Effector memory CD8-positive, alpha-beta T cell (primary cell): Measurements from ENCODE around the gene MRPL37.
A peak's percentile ranks its signal among the peaks of the same experiment; 100 is the strongest.
"Not testable (repeated sequence)": the region's sequence is repeated elsewhere in the genome, so short reads cannot be mapped to it uniquely, and the experiment has no call there.

ENCODE experiments used
- ATAC-seq: fragments of 150-1000 bp; cut with Tn5 transposase; replicated peaks from 2 replicates; pipeline ENCODE4 v1.10.0; 2021; ENCODE audit warnings: mild to moderate bottlenecking, moderate library complexity
- DNase-seq, 3 experiments: peaks; one replicate each; pipeline ENCODE4 v3.0.0; 2021
- H3K27ac Mint-ChIP-seq, 2 donors: one replicate each; pipeline ENCODE4 v1.8.0; 2022; ENCODE audit warnings: mild to moderate bottlenecking in 2 of 2, mixed read lengths in 2 of 2, moderate library complexity in 2 of 2
- H3K27me3 Mint-ChIP-seq, 2 donors: one replicate each; pipeline ENCODE4 v1.8.0; 2022; ENCODE audit warnings: mixed read lengths in 2 of 2
- H3K36me3 Mint-ChIP-seq: one replicate; pipeline ENCODE4 v1.8.0; 2022; ENCODE audit warnings: mild to moderate bottlenecking, moderate library complexity, mixed read lengths; ENCODE audit not compliant: insufficient read depth
- H3K4me1 Mint-ChIP-seq, 2 donors: one replicate each; pipeline ENCODE4 v1.8.0; 2022; ENCODE audit warnings: low read depth in 2 of 2, mixed read lengths in 2 of 2
- H3K4me3 Mint-ChIP-seq, 2 donors: one replicate each; pipeline ENCODE4 v1.8.0; 2022; ENCODE audit warnings: mild to moderate bottlenecking in 2 of 2, mixed read lengths in 2 of 2, moderate library complexity in 2 of 2
- H3K9me3 Mint-ChIP-seq, 2 donors: one replicate each; pipeline ENCODE4 v1.8.0; 2022; ENCODE audit warnings: mixed read lengths in 2 of 2

Gene MRPL37

GRCh38 chr1:54178296-54179070 is 21.5 kb upstream of the MRPL37 start:
- Mint-ChIP-seq H3K27ac (peak overlapping the region in 1 of 2 donors; percentile 62), H3K36me3 (peaks cover 2% of the 10 kb centered on the region), H3K9me3 (no peaks in the 10 kb centered on the region), H3K27me3 (no peaks in the 10 kb centered on the region), H3K4me3 (no peak overlapping the region), H3K4me1 (peaks cover 0 to 2% of the 10 kb centered on the region in 2 donors)
- ATAC-seq: no peak
- no peak for DNase-seq

GRCh38 chr1:54180701-54181360 is 19.1 kb upstream of the MRPL37 start:
- H3K27me3 Mint-ChIP-seq: no peaks in the 10 kb centered on the region
- peaks cover 2% of the 10 kb centered on the region for H3K36me3 Mint-ChIP-seq
- no peak overlapping the region for H3K27ac Mint-ChIP-seq

GRCh38 chr1:54186056-54186455 is 13.9 kb upstream of the MRPL37 start:
- no peak for ATAC-seq
- Mint-ChIP-seq H3K36me3 (peaks cover 3% of the 10 kb centered on the region), H3K27ac (no peak overlapping the region), H3K4me3 (no peak overlapping the region), H3K9me3 (no peaks in the 10 kb centered on the region), H3K4me1 (peaks cover 0 to 2% of the 10 kb centered on the region in 2 donors), H3K27me3 (no peaks in the 10 kb centered on the region)
- DNase-seq: no peak

More at GRCh38 chr1:54180701-54181360, 19.1 kb upstream of the MRPL37 start:
- DNase-seq (no peak), ATAC-seq (no peak)
- H3K4me3 Mint-ChIP-seq: no peak overlapping the region
- H3K9me3 Mint-ChIP-seq: no peaks in the 10 kb centered on the region
- H3K4me1 Mint-ChIP-seq: peaks cover 0 to 2% of the 10 kb centered on the region in 2 donors

GRCh38 chr1:54188291-54188690 is 11.7 kb upstream of the MRPL37 start:
- ATAC-seq (no peak), DNase-seq (no peak)
- Mint-ChIP-seq H3K36me3 (peaks cover 3% of the 10 kb centered on the region), H3K4me3 (no peak overlapping the region), H3K27ac (no peak overlapping the region), H3K27me3 (no peaks in the 10 kb centered on the region), H3K9me3 (no peaks in the 10 kb centered on the region), H3K4me1 (no peaks in the 10 kb centered on the region)

GRCh38 chr1:54190526-54190925 is 9.4 kb upstream of the MRPL37 start:
- Mint-ChIP-seq H3K36me3 (peaks cover 3% of the 10 kb centered on the region), H3K27me3 (no peaks in the 10 kb centered on the region), H3K9me3 (no peaks in the 10 kb centered on the region), H3K4me3 (no peak overlapping the region), H3K27ac (no peak overlapping the region), H3K4me1 (no peaks in the 10 kb centered on the region)
- DNase-seq: no peak
- no peak for ATAC-seq

GRCh38 chr1:54191525-54191924 is 8.4 kb upstream of the MRPL37 start:
- Mint-ChIP-seq H3K4me1 (no peaks in the 10 kb centered on the region), H3K4me3 (no peak overlapping the region), H3K27ac (no peak overlapping the region), H3K9me3 (no peaks in the 10 kb centered on the region), H3K36me3 (peaks cover 3% of the 10 kb centered on the region), H3K27me3 (no peaks in the 10 kb centered on the region)
- DNase-seq (no peak), ATAC-seq (no peak)

- Mint-ChIP-seq H3K9me3 (no peaks in the 10 kb centered on the region), H3K4me1 (no peaks in the 10 kb centered on the region), H3K27ac (no peak overlapping the region), H3K4me3 (no peak overlapping the region), H3K36me3 (no peaks in the 10 kb centered on the region), H3K27me3 (no peaks in the 10 kb centered on the region)
- no peak for ATAC-seq
- DNase-seq: no peak
Measured at GRCh38 chr1:54193453-54193852, 6.5 kb upstream of the MRPL37 start.

GRCh38 chr1:54199151-54199764 is 709 bp upstream of the MRPL37 start:
- Mint-ChIP-seq H3K4me1 (peaks cover 24 to 32% of the 10 kb centered on the region in 2 donors), H3K4me3 (peak overlapping the region; percentile 90 to 92), H3K27ac (peak overlapping the region; percentile 92 to 94), H3K36me3 (peaks cover 15% of the 10 kb centered on the region), H3K9me3 (no peaks in the 10 kb centered on the region), H3K27me3 (no peaks in the 10 kb centered on the region)
- DNase-seq: no peak
- no peak for ATAC-seq

- no peak for ATAC-seq
- H3K4me3 Mint-ChIP-seq: peak overlapping the region; percentile 90 to 92
- H3K27ac Mint-ChIP-seq: peak overlapping the region; percentile 92 to 94
- peaks cover 26 to 32% of the 10 kb centered on the region in 2 donors for H3K4me1 Mint-ChIP-seq
- peaks cover 22% of the 10 kb centered on the region for H3K36me3 Mint-ChIP-seq
- DNase-seq: no peak
- H3K9me3 Mint-ChIP-seq: no peaks in the 10 kb centered on the region
- no peaks in the 10 kb centered on the region for H3K27me3 Mint-ChIP-seq
Measured at GRCh38 chr1:54200519-54200997, 591 bp downstream of the MRPL37 start.

GRCh38 chr1:54204199-54204598 is 4.2 kb downstream of the MRPL37 start:
- DNase-seq: no peak
- H3K27me3 Mint-ChIP-seq: no peaks in the 10 kb centered on the region
- H3K27ac Mint-ChIP-seq: no peak overlapping the region
- H3K9me3 Mint-ChIP-seq: no peaks in the 10 kb centered on the region
- peaks cover 22 to 32% of the 10 kb centered on the region in 2 donors for H3K4me1 Mint-ChIP-seq
- H3K36me3 Mint-ChIP-seq: peaks cover 43% of the 10 kb centered on the region
- no peak overlapping the region for H3K4me3 Mint-ChIP-seq
- ATAC-seq: no peak

GRCh38 chr1:54207287-54207686 is 7.3 kb downstream of the MRPL37 start:
- Mint-ChIP-seq H3K27me3 (no peaks in the 10 kb centered on the region), H3K4me1 (peaks cover 12 to 13% of the 10 kb centered on the region in 2 donors), H3K4me3 (no peak overlapping the region), H3K36me3 (peaks cover 60% of the 10 kb centered on the region), H3K27ac (no peak overlapping the region), H3K9me3 (no peaks in the 10 kb centered on the region)
- DNase-seq (no peak), ATAC-seq (no peak)

GRCh38 chr1:54207896-54208295 is 7.9 kb downstream of the MRPL37 start:
- not testable (repeated sequence) for H3K27ac Mint-ChIP-seq, ATAC-seq, DNase-seq, H3K27me3 Mint-ChIP-seq, H3K9me3 Mint-ChIP-seq, H3K4me1 Mint-ChIP-seq, H3K4me3 Mint-ChIP-seq
- H3K36me3 Mint-ChIP-seq: peaks cover 65% of the 10 kb centered on the region

- no peak for DNase-seq
- ATAC-seq: no peak
- no peaks in the 10 kb centered on the region for H3K27me3 Mint-ChIP-seq
- H3K4me1 Mint-ChIP-seq: peaks cover 4% of the 10 kb centered on the region in 2 donors
- H3K36me3 Mint-ChIP-seq: peaks cover 78% of the 10 kb centered on the region
- H3K27ac Mint-ChIP-seq: peak overlapping the region in 1 of 2 donors; percentile 46
- H3K4me3 Mint-ChIP-seq: no peak overlapping the region
- no peaks in the 10 kb centered on the region for H3K9me3 Mint-ChIP-seq
Measured at GRCh38 chr1:54212872-54213271, 12.9 kb downstream of the MRPL37 start.
